ENCODE results near the gene STX4.

STX4 gene

GRCh38 chr16:30990105-30990504 lies 43.3 kb upstream of the STX4 start:
- peak; percentile 49 for DNase-seq (ENCODE audit: low spot score)
- Histone ChIP-seq H3K27me3 (ENCODE audit: insufficient read depth, poor library complexity, severe bottlenecking) (no peaks in the 10 kb centered on the region), H3K36me3 (ENCODE audit: low read depth) (no peaks in the 10 kb centered on the region), H3K4me1 (ENCODE audit: insufficient read depth, poor library complexity, severe bottlenecking) (no peaks in the 10 kb centered on the region), H3K9me3 (ENCODE audit: severe bottlenecking) (no peaks in the 10 kb centered on the region), H3K27ac (ENCODE audit: poor library complexity, severe bottlenecking) (no peak overlapping the region), H3K4me3 (ENCODE audit: severe bottlenecking) (no peak overlapping the region)
- TF ChIP-seq CTCF (IDR thresholded peaks at IDR 0.05; ENCODE audit: poor library complexity, severe bottlenecking) = no peak
- no peak for ATAC-seq (ENCODE audit: low read depth)

GRCh38 chr16:30991052-30991451 lies 42.3 kb upstream of the STX4 start:
- DNase-seq (ENCODE audit: low spot score) = peak; percentile 34
- TF ChIP-seq CTCF (IDR thresholded peaks at IDR 0.05; ENCODE audit: poor library complexity, severe bottlenecking) = no peak
- Histone ChIP-seq H3K4me3 (ENCODE audit: severe bottlenecking) (no peak overlapping the region), H3K9me3 (ENCODE audit: severe bottlenecking) (no peaks in the 10 kb centered on the region), H3K4me1 (ENCODE audit: insufficient read depth, poor library complexity, severe bottlenecking) (no peaks in the 10 kb centered on the region), H3K27me3 (ENCODE audit: insufficient read depth, poor library complexity, severe bottlenecking) (no peaks in the 10 kb centered on the region), H3K27ac (ENCODE audit: poor library complexity, severe bottlenecking) (no peak overlapping the region), H3K36me3 (ENCODE audit: low read depth) (no peaks in the 10 kb centered on the region)
- ATAC-seq (ENCODE audit: low read depth) = no peak

GRCh38 chr16:30992276-30992780 lies 41.0 kb upstream of the STX4 start:
- ATAC-seq (ENCODE audit: low read depth) (no peak), DNase-seq (ENCODE audit: low spot score) (no peak)
- no peak overlapping the region for H3K4me3 ChIP-seq (ENCODE audit: severe bottlenecking)
- H3K27ac ChIP-seq (ENCODE audit: poor library complexity, severe bottlenecking) = no peak overlapping the region
- no peaks in the 10 kb centered on the region for H3K27me3 ChIP-seq (ENCODE audit: insufficient read depth, poor library complexity, severe bottlenecking)
- H3K9me3 ChIP-seq (ENCODE audit: severe bottlenecking) = no peaks in the 10 kb centered on the region
- TF ChIP-seq CTCF (IDR thresholded peaks at IDR 0.05; ENCODE audit: poor library complexity, severe bottlenecking) = no peak
- no peaks in the 10 kb centered on the region for H3K36me3 ChIP-seq (ENCODE audit: low read depth)
- no peaks in the 10 kb centered on the region for H3K4me1 ChIP-seq (ENCODE audit: insufficient read depth, poor library complexity, severe bottlenecking)

- no peaks in the 10 kb centered on the region for H3K9me3 ChIP-seq (ENCODE audit: severe bottlenecking)
- H3K4me1 ChIP-seq (ENCODE audit: insufficient read depth, poor library complexity, severe bottlenecking) = peaks cover 8% of the 10 kb centered on the region
- DNase-seq (ENCODE audit: low spot score) (no peak), ATAC-seq (ENCODE audit: low read depth) (no peak)
- H3K27me3 ChIP-seq (ENCODE audit: insufficient read depth, poor library complexity, severe bottlenecking) = no peaks in the 10 kb centered on the region
- H3K36me3 ChIP-seq (ENCODE audit: low read depth) = no peaks in the 10 kb centered on the region
- TF ChIP-seq CTCF (IDR thresholded peaks at IDR 0.05; ENCODE audit: poor library complexity, severe bottlenecking) = no peak
- no peak overlapping the region for H3K27ac ChIP-seq (ENCODE audit: poor library complexity, severe bottlenecking)
- no peak overlapping the region for H3K4me3 ChIP-seq (ENCODE audit: severe bottlenecking)
Observed at GRCh38 chr16:30992931-30993816, 40.2 kb upstream of the STX4 start.

GRCh38 chr16:30995927-30996323 lies 37.4 kb upstream of the STX4 start:
- DNase-seq (ENCODE audit: low spot score) (no peak), ATAC-seq (ENCODE audit: low read depth) (no peak)
- peak overlapping the region; percentile 94 for H3K27ac ChIP-seq (ENCODE audit: poor library complexity, severe bottlenecking)
- peak overlapping the region; percentile 43 for H3K4me3 ChIP-seq (ENCODE audit: severe bottlenecking)
- no peak for TF ChIP-seq CTCF (IDR thresholded peaks at IDR 0.05; ENCODE audit: poor library complexity, severe bottlenecking)
- H3K36me3 ChIP-seq (ENCODE audit: low read depth) = no peaks in the 10 kb centered on the region
- H3K4me1 ChIP-seq (ENCODE audit: insufficient read depth, poor library complexity, severe bottlenecking) = peaks cover 14% of the 10 kb centered on the region
- H3K27me3 ChIP-seq (ENCODE audit: insufficient read depth, poor library complexity, severe bottlenecking) = no peaks in the 10 kb centered on the region
- no peaks in the 10 kb centered on the region for H3K9me3 ChIP-seq (ENCODE audit: severe bottlenecking)

Measured in RWPE2 (cell line).